H1 (cell line): ENCODE results near the gene CIAO3. TPM values are rescaled to one million over a fixed set of nuclear protein-coding genes. Genes with fewer than 3 reads are reported as not detected.

Experiments
- CTCF ChIA-PET: fragments of 300-600 bp; sonication (Branson Sonifier 250); formaldehyde crosslinking; loops from one replicate; lab custom pipeline; 2021; ENCODE audit not compliant: partially characterized antibody; lab: Charles Lee
- POLR2A ChIA-PET: fragments of 300-600 bp; sonication (Branson Sonifier 250); formaldehyde crosslinking; loops from one replicate; lab custom pipeline; 2021; ENCODE audit warnings: inconsistent platforms; ENCODE audit not compliant: partially characterized antibody; lab: Charles Lee
- DNase-seq, 2 experiments: peaks; one replicate each; pipeline versions ENCODE4 v3.0.0 to v3.0.0-alpha.2; 2010 to 2022; ENCODE audit warnings: low spot score in 2 of 2, low read depth in 1 of 2, mixed read lengths in 1 of 2
- FAIRE-seq: peaks from 2 replicates; lab custom pipeline; 2011; peaks lifted over from hg19 to GRCh38; lab: Jason Lieb, UNC
- H2AFZ ChIP-seq: 2 replicates; pipeline ENCODE4 v1.8.1; 2012; ENCODE audit warnings: low read length, inconsistent platforms
- H2AK5ac ChIP-seq: 2 replicates; pipeline ENCODE4 v1.6.1; 2013; ENCODE audit warnings: low read depth, low read length
- H2BK120ac ChIP-seq: replicated peaks from 2 replicates; pipeline ENCODE3; 2013; ENCODE audit warnings: low read depth, low read length, inconsistent platforms
- H2BK12ac ChIP-seq: 2 replicates; pipeline ENCODE4 v1.6.1; 2013; ENCODE audit warnings: low read depth, low read length
- H2BK15ac ChIP-seq: 2 replicates; pipeline ENCODE4 v1.6.1; 2013; ENCODE audit warnings: low read length
- H2BK20ac ChIP-seq: 2 replicates; pipeline ENCODE4 v1.6.1; 2013; ENCODE audit warnings: low read length
- H2BK5ac ChIP-seq: 2 replicates; pipeline ENCODE4 v1.6.1; 2013; ENCODE audit warnings: low read depth, low read length
- H3K14ac ChIP-seq: 2 replicates; pipeline ENCODE4 v1.6.1; 2013; ENCODE audit warnings: inconsistent platforms; ENCODE audit not compliant: insufficient read length
- H3K18ac ChIP-seq: 2 replicates; pipeline ENCODE4 v1.6.1; 2013; ENCODE audit warnings: low read length; ENCODE audit errors: extremely low read depth
- H3K23ac ChIP-seq: 2 replicates; pipeline ENCODE4 v1.6.1; 2013; ENCODE audit warnings: inconsistent platforms; ENCODE audit not compliant: insufficient read length
- H3K23me2 ChIP-seq: 2 replicates; pipeline ENCODE4 v1.6.1; 2013; ENCODE audit warnings: low read depth, low read length
- H3K27ac ChIP-seq: 2 replicates; pipeline ENCODE4 v1.6.1; 2011; ENCODE audit warnings: low read depth, low read length, inconsistent platforms
- H3K27me3 ChIP-seq, 4 experiments: replicated peaks in 1 of 4; 1 replicate in 1 of 4; 2 replicates in 3 of 4; pipeline versions ENCODE4 v1.6.1 to v1.8.1; 2011 to 2013; ENCODE audit warnings: low read length in 3 of 4, mild to moderate bottlenecking in 3 of 4, inconsistent platforms in 2 of 4, mixed read lengths in 2 of 4, moderate library complexity in 1 of 4; ENCODE audit not compliant: control insufficient read depth in 3 of 4, insufficient read depth in 3 of 4; ENCODE audit errors: extremely low read depth in 1 of 4
- H3K36me3 ChIP-seq, 4 experiments: 2 replicates each; pipeline versions ENCODE4 v1.6.1 to v1.8.1; 2011 to 2013; ENCODE audit warnings: mild to moderate bottlenecking in 4 of 4, low read length in 3 of 4, moderate library complexity in 2 of 4, control low read depth in 1 of 4, inconsistent platforms in 1 of 4; ENCODE audit not compliant: insufficient read depth in 4 of 4, control insufficient read depth in 2 of 4
- H3K4ac ChIP-seq: replicated peaks from 2 replicates; pipeline ENCODE3; 2013; ENCODE audit warnings: low read length, low read depth, mixed read lengths, inconsistent platforms; ENCODE audit not compliant: insufficient read length
- H3K4me1 ChIP-seq, 4 experiments: replicated peaks in 1 of 4; 1 replicate in 1 of 4; 2 replicates in 3 of 4; pipeline versions ENCODE4 v1.6.1 to v1.8.1; 2011 to 2013; ENCODE audit warnings: low read length in 3 of 4, inconsistent platforms in 2 of 4, mixed read lengths in 1 of 4; ENCODE audit not compliant: insufficient read depth in 4 of 4, control insufficient read depth in 3 of 4
- H3K4me2 ChIP-seq, 2 experiments: 2 replicates each; pipeline versions ENCODE4 v1.6.1 to v1.8.1; 2011 to 2013; ENCODE audit warnings: low read depth in 2 of 2, low read length in 2 of 2, control low read depth in 1 of 2, inconsistent platforms in 1 of 2, mild to moderate bottlenecking in 1 of 2; ENCODE audit not compliant: insufficient read depth in 1 of 2
- H3K4me3 ChIP-seq, 4 experiments: fragments of 200-600, 300-600 bp in 1 of 4; sonication (generic), shearing (Covaris generic), sonication (Bioruptor Twin) in 1 of 4; 2 replicates each; pipeline versions ENCODE4 v1.5.1 to v1.8.1; 2011 to 2016; ENCODE audit warnings: low read length in 4 of 4, low read depth in 3 of 4, control low read depth in 2 of 4, inconsistent platforms in 2 of 4, mild to moderate bottlenecking in 2 of 4, mixed read lengths in 1 of 4, moderate library complexity in 1 of 4; ENCODE audit not compliant: insufficient read depth in 2 of 4; ENCODE audit errors: extremely low read depth in 1 of 4
- H3K56ac ChIP-seq: replicated peaks from 2 replicates; pipeline ENCODE3; 2013; ENCODE audit warnings: low read depth, mild to moderate bottlenecking, mixed read lengths, low read length, inconsistent platforms; ENCODE audit not compliant: insufficient read length
- H3K79me1 ChIP-seq: 2 replicates; pipeline ENCODE4 v1.6.1; 2013; ENCODE audit warnings: low read depth, low read length, control low read depth
- H3K79me2 ChIP-seq, 2 experiments: 2 replicates each; pipeline versions ENCODE4 v1.6.1 to v1.8.1; 2012 to 2013; ENCODE audit warnings: low read length in 2 of 2, mild to moderate bottlenecking in 2 of 2, inconsistent platforms in 1 of 2; ENCODE audit not compliant: insufficient read depth in 2 of 2, control insufficient read depth in 1 of 2
- H3K9ac ChIP-seq, 4 experiments: replicated peaks in 1 of 4; 1 replicate in 1 of 4; 2 replicates in 3 of 4; pipeline versions ENCODE4 v1.6.1 to v1.8.1; 2011 to 2013; ENCODE audit warnings: low read depth in 3 of 4, low read length in 3 of 4, control low read depth in 2 of 4, mild to moderate bottlenecking in 2 of 4, moderate library complexity in 2 of 4, inconsistent platforms in 1 of 4; ENCODE audit errors: extremely low read depth in 1 of 4
- H3K9me3 ChIP-seq, 2 experiments: 2 replicates each; pipeline versions ENCODE4 v1.6.1 to v1.8.1; 2012 to 2013; ENCODE audit warnings: mild to moderate bottlenecking in 2 of 2, moderate library complexity in 2 of 2, control low read depth in 1 of 2, inconsistent platforms in 1 of 2, low read depth in 1 of 2, low read length in 1 of 2, mixed read lengths in 1 of 2; ENCODE audit not compliant: insufficient read depth in 2 of 2
- H4K20me1 ChIP-seq, 2 experiments: replicated peaks in 1 of 2; 2 replicates each; pipeline versions ENCODE3 to v1.8.1; 2011 to 2013; ENCODE audit warnings: inconsistent platforms in 2 of 2, low read length in 2 of 2, mild to moderate bottlenecking in 1 of 2; ENCODE audit not compliant: insufficient read depth in 2 of 2, control insufficient read depth in 1 of 2
- H4K5ac ChIP-seq: 2 replicates; pipeline ENCODE4 v1.6.1; 2013; ENCODE audit warnings: low read length, low read depth, mixed read lengths, inconsistent platforms; ENCODE audit not compliant: insufficient read length
- H4K8ac ChIP-seq: 2 replicates; pipeline ENCODE4 v1.8.0; 2013; ENCODE audit warnings: mild to moderate bottlenecking, moderate library complexity, low read length, inconsistent platforms; ENCODE audit not compliant: insufficient read depth; ENCODE audit errors: extremely low read depth
- H4K91ac ChIP-seq: replicated peaks from 2 replicates; pipeline ENCODE3; 2013; ENCODE audit warnings: low read length, mixed read lengths, inconsistent platforms; ENCODE audit not compliant: insufficient read length
- CBX8 ChIP-seq: fragments of 300-800, 300-1000 bp; sonication (generic); IDR thresholded peaks from 2 replicates; pipeline ENCODE4 v1.7.1; 2016; ENCODE audit warnings: low read depth, low read length, borderline replicate concordance
- EP300 ChIP-seq, 2 experiments: IDR thresholded peaks; 1 replicate in 1 of 2; 2 replicates in 1 of 2; pipeline ENCODE4 v1.6.1; 2011 to 2012; ENCODE audit warnings: low read depth in 2 of 2, low read length in 2 of 2, mild to moderate bottlenecking in 2 of 2, borderline replicate concordance in 1 of 2, inconsistent platforms in 1 of 2, moderate library complexity in 1 of 2
- GABPA ChIP-seq: IDR thresholded peaks from 2 replicates; pipeline ENCODE4 v1.6.1; 2011; ENCODE audit warnings: mild to moderate bottlenecking, low read length, moderate library complexity, borderline replicate concordance; ENCODE audit not compliant: insufficient read depth
- NANOG ChIP-seq: IDR thresholded peaks from 2 replicates; pipeline ENCODE4 v1.6.1; 2011; ENCODE audit warnings: low read length, low read depth, mild to moderate bottlenecking, inconsistent platforms; ENCODE audit not compliant: insufficient read depth, poor library complexity, severe bottlenecking
- SIN3A ChIP-seq, 2 experiments: IDR thresholded peaks in 1 of 2; conservative IDR thresholded peaks in 1 of 2; 2 replicates each; pipeline ENCODE4 v1.6.1; 2011 to 2012; ENCODE audit warnings: low read length in 2 of 2, improper control_type of control experiment in 1 of 2, low read depth in 1 of 2, mild to moderate bottlenecking in 1 of 2
- YY1 ChIP-seq: IDR thresholded peaks from 2 replicates; pipeline ENCODE4 v1.6.1; 2011; ENCODE audit warnings: low read depth, mild to moderate bottlenecking, low read length
- ZNF274 ChIP-seq: IDR thresholded peaks from 2 replicates; pipeline ENCODE4 v1.7.0; 2012; ENCODE audit warnings: low read length, borderline replicate concordance; ENCODE audit errors: extremely low read depth
- WGBS, 2 experiments: shearing (Covaris generic) in 1 of 2; methylation state at CpG; one replicate each; pipeline versions ENCODE4 v1.1.6 to v1.1.7; 2013 to 2015; ENCODE audit warnings: low lambda C conversion rate in 2 of 2, mixed read lengths in 2 of 2, inconsistent platforms in 1 of 2, low coverage in 1 of 2, missing lambda C conversion rate in 1 of 2; ENCODE audit not compliant: insufficient replicate concordance in 2 of 2, insufficient coverage in 1 of 2, insufficient read length in 1 of 2; ENCODE audit errors: extremely low coverage in 1 of 2, missing lambda C conversion rate in 1 of 2; 5-methylcytosine and 5-hydroxymethylcytosine counted together
- polyA plus RNA-seq, 7 experiments: library from polyadenylated mRNA; depleted of rRNA in 3 of 7; stranded (reverse) in 5 of 7; unstranded in 2 of 7; fragments of >200 nt in 5 of 7; fragments of 200-250 nt in 2 of 7; gene quantifications; 1 replicate in 5 of 7; 2 replicates in 1 of 7; 4 replicates in 1 of 7; pipeline versions ENCODE4 v1.2.1 to v1.2.3, GENCODE V29; 2011 to 2013; ENCODE audit warnings: missing spikeins in 2 of 7, mixed read lengths in 2 of 7
- total RNA-seq: library from RNA; stranded (reverse); fragmentation: NEBNext Ultra II Directional; extraction: Animal tissue kit (Norgen Biotek cat#: 25700); gene quantifications from 2 replicates; pipeline ENCODE4 v1.2.1, GENCODE V29; 2021

The CIAO3 gene
- total and polyA plus RNA-seq, 2 of the 8 experiments (the other 6 are each of a cell fraction or from before 2014, with no cell fraction given): 20.0 to 20.4 TPM

- H2AK5ac ChIP-seq: no peak overlapping the region
- CTCF ChIA-PET: interaction anchor here (0.6 to 13.7 kb wide), 6 partner anchors 10 to 184 kb away, joined by 3 to 424 read pairs (median 46); partner anchors contain the start of genes ANTKMT, CCDC78, CIAO3 and HAGHL
- no peak overlapping the region for H4K8ac ChIP-seq
- no peak for DNase-seq
- no peak overlapping the region for H4K5ac ChIP-seq
- no peak overlapping the region for H2AFZ ChIP-seq
- H3K18ac ChIP-seq: no peak overlapping the region
- H3K79me2 ChIP-seq: no peaks in the 10 kb centered on the region
- POLR2A ChIA-PET: interaction anchor here (0.6 to 1.5 kb wide), 5 partner anchors 11 to 66 kb away, joined by 3 to 4 read pairs (median 3); partner anchors contain the start of genes CIAO3 and METRN
- H3K23me2 ChIP-seq: no peaks in the 10 kb centered on the region; the same call in 1 of the 2 replicates
- no peak overlapping the region for H2BK12ac ChIP-seq
- peaks cover 4 to 13% of the 10 kb centered on the region in 2 experiments for H4K20me1 ChIP-seq
- no peak for FAIRE-seq
- WGBS, 2 experiments: 85% methylated on average over 16 of the region's 19 CpGs; no CpG with 5 or more reads in 1 of the 2 experiments
- H2BK20ac ChIP-seq: no peak overlapping the region
- no peaks in the 10 kb centered on the region for H3K9me3 ChIP-seq
- H3K4me3 ChIP-seq: no peak overlapping the region
- no peak overlapping the region for H2BK5ac ChIP-seq
- H3K4me1 ChIP-seq: peaks cover 0 to 5% (median under 1%) of the 10 kb centered on the region in 4 experiments; a peak in 2 of 7 replicates
- H3K4ac ChIP-seq: no peak overlapping the region
- no peak overlapping the region for H4K91ac ChIP-seq
- H3K9ac ChIP-seq: no peak overlapping the region
- TF ChIP-seq GABPA: no peak
- no peak for TF ChIP-seq EP300 (IDR thresholded peaks at IDR 0.05; ENCODE audit: borderline replicate concordance in 1 of 2, low read depth in 2 of 2, low read length in 2 of 2)
- no peak for TF ChIP-seq NANOG
- no peak for TF ChIP-seq SIN3A (conservative IDR thresholded peaks at IDR 0.05 in 1 of 2, IDR thresholded peaks at IDR 0.05 in 1 of 2; ENCODE audit: low read depth in 1 of 2, low read length in 2 of 2)
- TF ChIP-seq ZNF274: no peak
- no peak for TF ChIP-seq CBX8
- no peak for TF ChIP-seq YY1
- H3K56ac ChIP-seq: no peak overlapping the region
- peaks cover 0 to 3% (median under 1%) of the 10 kb centered on the region in 4 experiments; a peak in 3 of 7 replicates for H3K27me3 ChIP-seq
- no peak overlapping the region for H3K14ac ChIP-seq
- H3K4me2 ChIP-seq: no peak overlapping the region
- H3K79me1 ChIP-seq: no peaks in the 10 kb centered on the region
- H2BK120ac ChIP-seq: no peak overlapping the region
- peaks cover 0 to 6% (median 2%) of the 10 kb centered on the region in 4 experiments; a peak in 2 of 8 replicates for H3K36me3 ChIP-seq
- H2BK15ac ChIP-seq: no peak overlapping the region
- no peak overlapping the region for H3K23ac ChIP-seq
- no peak overlapping the region for H3K27ac ChIP-seq
Observed at GRCh38 chr16:781346-782010, 40.7 kb upstream of the CIAO3 start.
